HCT116 (cell line): ENCODE measurements around the gene ZNF789. TPM values are rescaled to one million over a fixed set of nuclear protein-coding genes. Genes with fewer than 3 reads are reported as not detected.

Experiments
- ATAC-seq: fragments of 200-7000 bp; cut with Tn5 transposase; 2 replicates; pipeline ENCODE4 v1.9.1; 2020; ENCODE audit warnings: mild to moderate bottlenecking, moderate library complexity
- BruUV-seq: library from RNA; stranded (reverse); fragments of 400-500 nt; replicated peaks from 2 replicates; lab custom pipeline; 2021; lab: Mats Ljungman, UMichigan
- CTCF ChIA-PET: fragments of 300-600 bp; sonication (Branson Sonifier 250); formaldehyde crosslinking; loops from one replicate; lab custom pipeline; 2021; ENCODE audit warnings: antibody characterized with exemption; lab: Charles Lee
- POLR2A ChIA-PET: fragments of 300-600, 350-600 bp; sonication (Branson Sonifier 250); formaldehyde crosslinking; loops from one replicate; lab custom pipeline; 2021; ENCODE audit warnings: antibody characterized with exemption; lab: Charles Lee
- RAD21 ChIA-PET, 2 experiments: fragments of 300-600 bp; sonication (Branson Sonifier 250); formaldehyde crosslinking; loops; one replicate each; lab custom pipeline; 2023; ENCODE audit warnings: low total read pairs in 2 of 2; ENCODE audit not compliant: uncharacterized antibody in 2 of 2, unreplicated experiment in 2 of 2, low non-redundant PET in 1 of 2; lab: Charles Lee
- DNase-seq: peaks from one replicate; pipeline ENCODE4 v3.0.0-alpha.2; 2010; ENCODE audit warnings: low read depth, low spot score
- H2AFZ ChIP-seq: fragments of 200-600 bp; shearing (Covaris generic), sonication (generic); 2 replicates; pipeline ENCODE4 v1.6.1; 2017; ENCODE audit warnings: low read depth, mixed run types, mixed read lengths, antibody characterized with exemption, low read length; ENCODE audit not compliant: poor library complexity, severe bottlenecking
- H3K27ac ChIP-seq: 2 replicates; pipeline ENCODE4 v1.5.1; 2012; ENCODE audit warnings: low read depth, low read length
- H3K27me3 ChIP-seq: fragments of 200-600 bp; sonication (generic); 2 replicates; pipeline ENCODE4 v1.6.1; 2016; ENCODE audit warnings: mixed run types, low read length, mixed read lengths; ENCODE audit not compliant: insufficient read depth
- H3K36me3 ChIP-seq, 2 experiments: fragments of 200-500 bp in 1 of 2; fragments of 200-600 bp in 1 of 2; sonication (Bioruptor generic) in 1 of 2; sonication (generic) in 1 of 2; 2 replicates each; pipeline versions ENCODE4 v1.5.1 to v1.6.1; 2014 to 2016; ENCODE audit warnings: low read length in 2 of 2, inconsistent platforms in 1 of 2, mixed read lengths in 1 of 2, mixed run types in 1 of 2; ENCODE audit not compliant: insufficient read depth in 2 of 2, control insufficient read depth in 1 of 2
- H3K4me1 ChIP-seq, 2 experiments: fragments of 200-600 bp in 1 of 2; sonication (generic) in 1 of 2; 2 replicates each; pipeline versions ENCODE4 v1.5.1 to v1.6.1; 2012 to 2017; ENCODE audit warnings: low read length in 2 of 2, inconsistent platforms in 1 of 2, mild to moderate bottlenecking in 1 of 2, mixed read lengths in 1 of 2, mixed run types in 1 of 2, moderate library complexity in 1 of 2; ENCODE audit not compliant: insufficient read depth in 2 of 2, control insufficient read depth in 1 of 2
- H3K4me2 ChIP-seq: fragments of 200-600 bp; sonication (generic); 2 replicates; pipeline ENCODE4 v1.6.1; 2017; ENCODE audit warnings: mixed run types, low read length, mixed read lengths
- H3K4me3 ChIP-seq, 2 experiments: fragments of 200-600 bp in 1 of 2; sonication (generic) in 1 of 2; replicated peaks in 1 of 2; 2 replicates each; pipeline ENCODE4 v1.5.1; 2011 to 2016; ENCODE audit warnings: low read length in 2 of 2, control low read depth in 1 of 2, low read depth in 1 of 2, mild to moderate bottlenecking in 1 of 2, mixed read lengths in 1 of 2, mixed run types in 1 of 2
- H3K79me2 ChIP-seq: fragments of 200-600 bp; sonication (generic); 2 replicates; pipeline ENCODE4 v1.6.1; 2017; ENCODE audit warnings: mild to moderate bottlenecking, mixed run types, low read length, moderate library complexity, mixed read lengths; ENCODE audit not compliant: insufficient read depth
- H3K9ac ChIP-seq: fragments of 200-600 bp; sonication (generic); 2 replicates; pipeline ENCODE4 v1.6.1; 2016; ENCODE audit warnings: low read length, mixed read lengths
- H3K9me2 ChIP-seq: fragments of 200-600 bp; sonication (generic), shearing (Covaris generic); 2 replicates; pipeline ENCODE4 v1.6.1; 2017; ENCODE audit warnings: mixed run types, mild to moderate bottlenecking, moderate library complexity; ENCODE audit not compliant: insufficient read depth
- H3K9me3 ChIP-seq, 2 experiments: fragments of 200-500 bp in 1 of 2; fragments of 200-600 bp in 1 of 2; sonication (Bioruptor generic) in 1 of 2; sonication (generic) in 1 of 2; 2 replicates each; pipeline ENCODE4 v1.6.1; 2014 to 2017; ENCODE audit warnings: low read length in 2 of 2, mixed read lengths in 2 of 2, inconsistent platforms in 1 of 2, low read depth in 1 of 2, mild to moderate bottlenecking in 1 of 2, mixed run types in 1 of 2, moderate library complexity in 1 of 2; ENCODE audit not compliant: control insufficient read depth in 1 of 2, insufficient read depth in 1 of 2
- H4K20me1 ChIP-seq: fragments of 200-600 bp; sonication (generic), shearing (Covaris generic); 2 replicates; pipeline ENCODE4 v1.6.1; 2017; ENCODE audit warnings: mixed run types, mild to moderate bottlenecking, moderate library complexity; ENCODE audit not compliant: insufficient read depth
- CBX3 ChIP-seq: IDR thresholded peaks from 2 replicates; pipeline ENCODE4 v1.6.1; 2012; ENCODE audit warnings: low read depth
- CEBPB ChIP-seq: IDR thresholded peaks from 2 replicates; pipeline ENCODE4 v1.6.1; 2012; ENCODE audit warnings: low read depth
- EGR1 ChIP-seq: IDR thresholded peaks from 2 replicates; pipeline ENCODE4 v1.6.1; 2012; ENCODE audit warnings: low read depth
- ELF1 ChIP-seq: IDR thresholded peaks from 2 replicates; pipeline ENCODE4 v1.6.1; 2012; ENCODE audit warnings: low read depth, borderline replicate concordance
- EZH2 ChIP-seq: fragments of 200-600 bp; sonication (generic); IDR thresholded peaks from 2 replicates; pipeline ENCODE4 v1.6.1; 2017; ENCODE audit warnings: antibody characterized with exemption, mixed run types
- JUND ChIP-seq: IDR thresholded peaks from 2 replicates; pipeline ENCODE4 v1.6.1; 2012
- POLR2A ChIP-seq: IDR thresholded peaks from 2 replicates; pipeline ENCODE4 v1.7.0; 2011; ENCODE audit warnings: borderline replicate concordance; ENCODE audit not compliant: insufficient read depth, insufficient read length; ENCODE audit errors: extremely low read depth
- POLR2AphosphoS5 ChIP-seq: IDR thresholded peaks from 2 replicates; pipeline ENCODE4 v1.6.1; 2011; ENCODE audit warnings: mild to moderate bottlenecking, low read depth, low read length, moderate library complexity
- SIN3A ChIP-seq: IDR thresholded peaks from 2 replicates; pipeline ENCODE4 v1.6.1; 2012; ENCODE audit warnings: low read depth
- SRF ChIP-seq: IDR thresholded peaks from 2 replicates; pipeline ENCODE4 v1.6.1; 2012; ENCODE audit warnings: low read depth
- TCF7L2 ChIP-seq: IDR thresholded peaks from 2 replicates; pipeline ENCODE4 v1.7.0; 2011; ENCODE audit warnings: borderline replicate concordance, inconsistent platforms; ENCODE audit not compliant: insufficient read depth, insufficient read length; ENCODE audit errors: extremely low read depth
- ZFX ChIP-seq: fragments of 450-650 bp; IDR thresholded peaks from 2 replicates; pipeline ENCODE4 v1.6.1; 2017
- ZNF274 ChIP-seq: fragments of 200-500 bp; sonication (Bioruptor generic); IDR thresholded peaks from 2 replicates; pipeline ENCODE4 v1.6.1; 2014; ENCODE audit warnings: mild to moderate bottlenecking, low read depth, low read length, inconsistent platforms
- intact Hi-C: fragments of 100-400 bp; cut with micrococcal nuclease; formaldehyde crosslinking; loops from 2 replicates; pipeline ENCODE4 v1.10.0; 2022
- total RNA-seq: library from RNA; stranded (reverse); gene quantifications from one replicate; pipeline ENCODE4 v1.2.1, GENCODE V29; 2021; ENCODE audit not compliant: unreplicated experiment
- TF ChIP-seq, protein P1 (sequence below), 3 experiments: fragments of 200-600 bp in 1 of 3; sonication (generic) in 1 of 3; IDR thresholded peaks in 2 of 3; conservative IDR thresholded peaks in 1 of 3; 2 replicates each; pipeline ENCODE4 v1.5.1; 2012 to 2017; ENCODE audit warnings: low read depth in 2 of 3, low read length in 2 of 3, antibody characterized with exemption in 1 of 3, borderline replicate concordance in 1 of 3, control low read depth in 1 of 3, mild to moderate bottlenecking in 1 of 3, mixed read lengths in 1 of 3, mixed run types in 1 of 3, moderate library complexity in 1 of 3; ENCODE audit not compliant: insufficient read depth in 1 of 3
- TF ChIP-seq, protein P2 (sequence below): IDR thresholded peaks from 2 replicates; pipeline ENCODE4 v1.6.1; 2012
- TF ChIP-seq, protein P3 (sequence below): IDR thresholded peaks from 2 replicates; pipeline ENCODE4 v1.6.1; 2012; ENCODE audit warnings: low read depth
- TF ChIP-seq, protein P4 (sequence below): IDR thresholded peaks from 2 replicates; pipeline ENCODE4 v1.6.1; 2012
- TF ChIP-seq, protein P5 (sequence below): IDR thresholded peaks from 2 replicates; pipeline ENCODE4 v1.6.1; 2011; ENCODE audit warnings: mild to moderate bottlenecking, low read length, moderate library complexity; ENCODE audit not compliant: insufficient replicate concordance; ENCODE audit errors: extremely low read depth

The ZNF789 gene
- total RNA-seq, 1 experiment from 2014 or later, result 8.2 TPM

DNA sequence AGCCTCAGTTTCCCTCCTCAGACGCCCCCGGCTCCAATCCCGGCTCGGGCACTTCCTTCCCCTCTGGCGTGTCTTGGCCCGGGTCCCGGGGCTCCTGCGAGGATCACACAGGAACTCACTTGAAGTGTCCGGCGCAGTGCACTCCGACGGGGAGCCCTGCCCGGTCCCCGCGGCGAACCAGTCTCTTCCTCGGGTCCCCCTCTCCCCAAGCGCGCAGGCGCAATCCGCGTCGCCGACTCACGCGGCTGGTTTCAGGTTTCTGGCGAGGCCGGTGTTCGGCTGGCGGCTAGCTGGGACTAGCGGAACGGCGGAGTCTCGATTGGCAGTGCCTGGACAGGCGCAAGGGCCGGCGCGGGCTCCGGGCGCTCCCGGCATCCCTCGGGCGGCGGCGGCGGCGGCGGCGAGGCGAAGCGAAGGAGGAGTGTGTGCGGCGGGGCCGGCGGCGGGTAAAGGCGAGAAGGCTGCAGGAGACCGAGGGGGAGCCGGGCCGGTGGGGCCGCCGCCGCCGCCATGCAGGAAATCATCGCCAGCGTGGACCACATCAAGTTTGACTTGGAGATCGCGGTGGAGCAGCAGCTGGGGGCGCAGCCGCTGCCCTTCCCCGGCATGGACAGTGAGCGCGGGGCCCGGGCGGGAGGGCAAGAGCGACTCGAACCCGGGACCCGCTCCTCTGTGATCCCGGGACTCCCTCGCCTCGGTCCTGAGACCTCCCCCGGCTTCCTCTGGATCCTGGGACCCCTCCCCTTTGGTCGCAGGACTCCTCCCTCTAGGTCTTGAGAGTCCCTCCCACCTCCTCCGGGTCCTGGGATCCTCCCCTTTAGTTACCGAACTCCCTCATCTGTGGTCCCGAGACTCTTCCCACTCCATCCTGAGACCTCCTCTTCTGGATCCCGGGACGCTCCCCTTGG lies 33.9 kb upstream of the ZNF789 start, which contains the start of the genes CPSF4 and PTCD1:
CPSF4 (plus strand) TSS at position 371 of the 908 bp plus-strand sequence; CDS start at position 511, 140 bp downstream.
PTCD1 (minus strand) TSS at position 226 of the 908 bp plus-strand sequence. CDS start 3,556 bp downstream, outside the sequence.
- Histone ChIP-seq H2AFZ (no peak within 1 kb of the TSS), H3K79me2 (peaks cover 81% of the 10 kb centered on the region), H3K27me3 (no peaks in the 10 kb centered on the region), H3K9me2 (no peaks in the 10 kb centered on the region), H3K4me2 (peak within 1 kb of the TSS; percentile 81), H3K4me1 (peaks cover 4 to 17% of the 10 kb centered on the region in 2 experiments; a peak in 3 of 4 replicates), H3K9ac (peak within 1 kb of the TSS; percentile 95), H4K20me1 (peaks cover 9% of the 10 kb centered on the region; the same call in 1 of the 2 replicates), H3K36me3 (peaks cover 14 to 19% of the 10 kb centered on the region in 2 experiments), H3K4me3 (peak within 1 kb of the TSS; percentile 91 to 99), H3K27ac (peak within 1 kb of the TSS; percentile 92), H3K9me3 (no peaks in the 10 kb centered on the region)
- intact Hi-C loops, result no loop called here
- BruUV-seq, result TSS peak; percentile 53
- ATAC-seq (peak; percentile 95), DNase-seq (peak; percentile 85)
- POLR2A ChIA-PET, result interaction anchor here (0.6 kb wide), 1 partner anchor 396 kb away, joined by 4 read pairs; no protein-coding TSS in a partner anchor
- RAD21 ChIA-PET, result no interaction called here
- CTCF ChIA-PET, result interaction anchor here (0.6 kb wide), 1 partner anchor 481 kb away, joined by 3 read pairs; the partner anchor contains the start of gene TRIM4
- peak; percentile 38; the same call in 1 of the 2 replicates for TF ChIP-seq ZFX
- TF ChIP-seq TCF7L2, result peak; percentile 63
- peak; percentile 27 for TF ChIP-seq POLR2A
- no peak for TF ChIP-seq ZNF274
- TF ChIP-seq POLR2AphosphoS5, result peak; percentile 83
- peak; percentile 82 for TF ChIP-seq SIN3A
- TF ChIP-seq, protein P1, sequence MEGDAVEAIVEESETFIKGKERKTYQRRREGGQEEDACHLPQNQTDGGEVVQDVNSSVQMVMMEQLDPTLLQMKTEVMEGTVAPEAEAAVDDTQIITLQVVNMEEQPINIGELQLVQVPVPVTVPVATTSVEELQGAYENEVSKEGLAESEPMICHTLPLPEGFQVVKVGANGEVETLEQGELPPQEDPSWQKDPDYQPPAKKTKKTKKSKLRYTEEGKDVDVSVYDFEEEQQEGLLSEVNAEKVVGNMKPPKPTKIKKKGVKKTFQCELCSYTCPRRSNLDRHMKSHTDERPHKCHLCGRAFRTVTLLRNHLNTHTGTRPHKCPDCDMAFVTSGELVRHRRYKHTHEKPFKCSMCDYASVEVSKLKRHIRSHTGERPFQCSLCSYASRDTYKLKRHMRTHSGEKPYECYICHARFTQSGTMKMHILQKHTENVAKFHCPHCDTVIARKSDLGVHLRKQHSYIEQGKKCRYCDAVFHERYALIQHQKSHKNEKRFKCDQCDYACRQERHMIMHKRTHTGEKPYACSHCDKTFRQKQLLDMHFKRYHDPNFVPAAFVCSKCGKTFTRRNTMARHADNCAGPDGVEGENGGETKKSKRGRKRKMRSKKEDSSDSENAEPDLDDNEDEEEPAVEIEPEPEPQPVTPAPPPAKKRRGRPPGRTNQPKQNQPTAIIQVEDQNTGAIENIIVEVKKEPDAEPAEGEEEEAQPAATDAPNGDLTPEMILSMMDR (IDR thresholded peaks at IDR 0.05 in 2 of 3, conservative IDR thresholded peaks at IDR 0.05 in 1 of 3; ENCODE audit: borderline replicate concordance in 1 of 3, insufficient read depth in 1 of 3, low read depth in 2 of 3, low read length in 2 of 3), result no peak
- TF ChIP-seq CBX3, result no peak
- no peak for TF ChIP-seq CEBPB
- TF ChIP-seq ELF1, result no peak
- TF ChIP-seq, protein P2, sequence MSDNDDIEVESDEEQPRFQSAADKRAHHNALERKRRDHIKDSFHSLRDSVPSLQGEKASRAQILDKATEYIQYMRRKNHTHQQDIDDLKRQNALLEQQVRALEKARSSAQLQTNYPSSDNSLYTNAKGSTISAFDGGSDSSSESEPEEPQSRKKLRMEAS, result peak; percentile 91
- no peak for TF ChIP-seq EZH2
- no peak for TF ChIP-seq EGR1
- TF ChIP-seq, protein P3, sequence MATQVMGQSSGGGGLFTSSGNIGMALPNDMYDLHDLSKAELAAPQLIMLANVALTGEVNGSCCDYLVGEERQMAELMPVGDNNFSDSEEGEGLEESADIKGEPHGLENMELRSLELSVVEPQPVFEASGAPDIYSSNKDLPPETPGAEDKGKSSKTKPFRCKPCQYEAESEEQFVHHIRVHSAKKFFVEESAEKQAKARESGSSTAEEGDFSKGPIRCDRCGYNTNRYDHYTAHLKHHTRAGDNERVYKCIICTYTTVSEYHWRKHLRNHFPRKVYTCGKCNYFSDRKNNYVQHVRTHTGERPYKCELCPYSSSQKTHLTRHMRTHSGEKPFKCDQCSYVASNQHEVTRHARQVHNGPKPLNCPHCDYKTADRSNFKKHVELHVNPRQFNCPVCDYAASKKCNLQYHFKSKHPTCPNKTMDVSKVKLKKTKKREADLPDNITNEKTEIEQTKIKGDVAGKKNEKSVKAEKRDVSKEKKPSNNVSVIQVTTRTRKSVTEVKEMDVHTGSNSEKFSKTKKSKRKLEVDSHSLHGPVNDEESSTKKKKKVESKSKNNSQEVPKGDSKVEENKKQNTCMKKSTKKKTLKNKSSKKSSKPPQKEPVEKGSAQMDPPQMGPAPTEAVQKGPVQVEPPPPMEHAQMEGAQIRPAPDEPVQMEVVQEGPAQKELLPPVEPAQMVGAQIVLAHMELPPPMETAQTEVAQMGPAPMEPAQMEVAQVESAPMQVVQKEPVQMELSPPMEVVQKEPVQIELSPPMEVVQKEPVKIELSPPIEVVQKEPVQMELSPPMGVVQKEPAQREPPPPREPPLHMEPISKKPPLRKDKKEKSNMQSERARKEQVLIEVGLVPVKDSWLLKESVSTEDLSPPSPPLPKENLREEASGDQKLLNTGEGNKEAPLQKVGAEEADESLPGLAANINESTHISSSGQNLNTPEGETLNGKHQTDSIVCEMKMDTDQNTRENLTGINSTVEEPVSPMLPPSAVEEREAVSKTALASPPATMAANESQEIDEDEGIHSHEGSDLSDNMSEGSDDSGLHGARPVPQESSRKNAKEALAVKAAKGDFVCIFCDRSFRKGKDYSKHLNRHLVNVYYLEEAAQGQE, result no peak
- peak; percentile 99 for TF ChIP-seq SRF
- TF ChIP-seq JUND, result no peak
- TF ChIP-seq, protein P4, sequence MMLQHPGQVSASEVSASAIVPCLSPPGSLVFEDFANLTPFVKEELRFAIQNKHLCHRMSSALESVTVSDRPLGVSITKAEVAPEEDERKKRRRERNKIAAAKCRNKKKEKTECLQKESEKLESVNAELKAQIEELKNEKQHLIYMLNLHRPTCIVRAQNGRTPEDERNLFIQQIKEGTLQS, result no peak
- TF ChIP-seq, protein P5, sequence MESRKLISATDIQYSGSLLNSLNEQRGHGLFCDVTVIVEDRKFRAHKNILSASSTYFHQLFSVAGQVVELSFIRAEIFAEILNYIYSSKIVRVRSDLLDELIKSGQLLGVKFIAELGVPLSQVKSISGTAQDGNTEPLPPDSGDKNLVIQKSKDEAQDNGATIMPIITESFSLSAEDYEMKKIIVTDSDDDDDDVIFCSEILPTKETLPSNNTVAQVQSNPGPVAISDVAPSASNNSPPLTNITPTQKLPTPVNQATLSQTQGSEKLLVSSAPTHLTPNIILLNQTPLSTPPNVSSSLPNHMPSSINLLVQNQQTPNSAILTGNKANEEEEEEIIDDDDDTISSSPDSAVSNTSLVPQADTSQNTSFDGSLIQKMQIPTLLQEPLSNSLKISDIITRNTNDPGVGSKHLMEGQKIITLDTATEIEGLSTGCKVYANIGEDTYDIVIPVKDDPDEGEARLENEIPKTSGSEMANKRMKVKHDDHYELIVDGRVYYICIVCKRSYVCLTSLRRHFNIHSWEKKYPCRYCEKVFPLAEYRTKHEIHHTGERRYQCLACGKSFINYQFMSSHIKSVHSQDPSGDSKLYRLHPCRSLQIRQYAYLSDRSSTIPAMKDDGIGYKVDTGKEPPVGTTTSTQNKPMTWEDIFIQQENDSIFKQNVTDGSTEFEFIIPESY, result peak; percentile 71
